GM12878 (cell line): ENCODE results near the gene NDEL1. TPM values are rescaled to one million over a fixed set of nuclear protein-coding genes. Genes with fewer than 3 reads are reported as not detected.

Source experiments
- ATAC-seq: fragments of 200-7000 bp; cut with Tn5 transposase; 3 replicates; pipeline ENCODE4 v1.9.1; 2020; ENCODE audit warnings: mild to moderate bottlenecking, moderate library complexity
- BruUV-seq: library from RNA; stranded (reverse); fragments of 400-500 nt; replicated peaks from 2 replicates; lab custom pipeline; 2021; lab: Mats Ljungman, UMichigan
- CTCF ChIA-PET: fragments of 300-600 bp; sonication (Branson Sonifier 250); formaldehyde crosslinking; extraction: SDS; loops from one replicate; lab custom pipeline; 2021; ENCODE audit warnings: inconsistent platforms; lab: Yijun Ruan, JAX
- POLR2A ChIA-PET: fragments of 350-600 bp; formaldehyde crosslinking; extraction: SDS; loops from one replicate; lab custom pipeline; 2021; ENCODE audit warnings: inconsistent platforms; lab: Charles Lee
- RAD21 ChIA-PET: fragments of 300-600 bp; sonication (Branson Sonifier 250); formaldehyde crosslinking; loops from one replicate; lab custom pipeline; 2023; ENCODE audit warnings: antibody characterized with exemption; ENCODE audit not compliant: unreplicated experiment; lab: Charles Lee
- SMC1A ChIA-PET: fragments of 300-600 bp; sonication (Branson Sonifier 250); formaldehyde crosslinking; loops from one replicate; lab custom pipeline; 2023; ENCODE audit not compliant: unreplicated experiment, uncharacterized antibody; lab: Charles Lee
- DNase-seq: peaks from one replicate; pipeline ENCODE4 v3.0.0-alpha.2; 2011; ENCODE audit warnings: low read depth, low spot score
- FAIRE-seq: peaks from 3 replicates; lab custom pipeline; 2011; peaks lifted over from hg19 to GRCh38; lab: Jason Lieb, UNC
- H2AFZ ChIP-seq: 2 replicates; pipeline ENCODE4 v1.6.0; 2011; ENCODE audit warnings: low read depth, low read length, control low read depth; ENCODE audit not compliant: control insufficient read depth
- H3K27ac ChIP-seq: 2 replicates; pipeline ENCODE4 v1.5.1; 2011; ENCODE audit warnings: control low read depth; ENCODE audit not compliant: control insufficient read depth, insufficient read depth
- H3K27me3 ChIP-seq, 2 experiments: replicated peaks in 1 of 2; 2 replicates each; pipeline versions ENCODE4 v1.6.0 to v1.6.1; 2011; ENCODE audit warnings: low read length in 1 of 2; ENCODE audit not compliant: control insufficient read depth in 2 of 2, insufficient read depth in 2 of 2
- H3K36me3 ChIP-seq, 2 experiments: 2 replicates each; pipeline ENCODE4 v1.5.1; 2011; ENCODE audit warnings: low read length in 1 of 2; ENCODE audit not compliant: control insufficient read depth in 2 of 2, insufficient read depth in 2 of 2
- H3K4me1 ChIP-seq: 2 replicates; pipeline ENCODE4 v1.6.1; 2011; ENCODE audit warnings: mild to moderate bottlenecking, low read length, moderate library complexity, mixed read lengths; ENCODE audit not compliant: control insufficient read depth, insufficient read depth
- H3K4me2 ChIP-seq: 2 replicates; pipeline ENCODE4 v1.6.0; 2011; ENCODE audit warnings: control low read depth; ENCODE audit not compliant: control insufficient read depth, insufficient read depth
- H3K4me3 ChIP-seq: fragments of 200-600 bp; sonication (generic); 2 replicates; pipeline ENCODE4 v1.5.1; 2016
- H3K79me2 ChIP-seq: 2 replicates; pipeline ENCODE4 v1.6.0; 2011; ENCODE audit warnings: low read length; ENCODE audit not compliant: control insufficient read depth, insufficient read depth
- H3K9ac ChIP-seq: 2 replicates; pipeline ENCODE4 v1.8.0; 2011; ENCODE audit warnings: low read length, control low read depth, mixed read lengths; ENCODE audit not compliant: control insufficient read depth, insufficient read depth
- H3K9me3 ChIP-seq: replicated peaks from 3 replicates; pipeline ENCODE4 v1.5.1; 2011; ENCODE audit warnings: mild to moderate bottlenecking, low read length; ENCODE audit not compliant: control insufficient read depth, insufficient read depth
- H4K20me1 ChIP-seq: 2 replicates; pipeline ENCODE4 v1.6.0; 2011; ENCODE audit not compliant: control insufficient read depth, insufficient read depth
- BACH1 ChIP-seq: fragments of 450-650 bp; IDR thresholded peaks from 2 replicates; pipeline ENCODE4 v1.6.1; 2017; ENCODE audit warnings: mild to moderate bottlenecking, borderline replicate concordance
- BRCA1 ChIP-seq: IDR thresholded peaks from 2 replicates; pipeline ENCODE4 v1.6.1; 2011; ENCODE audit warnings: low read depth, low read length, improper control_type of control experiment
- EZH2 ChIP-seq: IDR thresholded peaks from 2 replicates; pipeline ENCODE4 v1.6.1; 2012; ENCODE audit warnings: low read depth, mild to moderate bottlenecking, control low read depth, inconsistent platforms, low read length, borderline replicate concordance; ENCODE audit not compliant: control insufficient read depth
- PRDM15 ChIP-seq: fragments of 450-650 bp; formaldehyde crosslinking; IDR thresholded peaks from 2 replicates; pipeline ENCODE4 v1.4.0; 2020; ENCODE audit warnings: mild to moderate bottlenecking, moderate library complexity
- WGBS: methylation state at CpG from one replicate; pipeline ENCODE4 v1.1.6; 2016; ENCODE audit warnings: low lambda C conversion rate; ENCODE audit not compliant: insufficient replicate concordance, insufficient coverage; ENCODE audit errors: missing lambda C conversion rate; 5-methylcytosine and 5-hydroxymethylcytosine counted together
- in situ Hi-C: fragments of 300-500 bp; cut with MboI; formaldehyde crosslinking; loops from 9 replicates; pipeline ENCODE4 v1.14.3; 2018; ENCODE audit warnings: mixed read lengths
- intact Hi-C: fragments of 100-400 bp; cut with micrococcal nuclease; formaldehyde crosslinking; loops from one replicate; pipeline ENCODE4 v1.14.2; 2022; ENCODE audit not compliant: unreplicated experiment
- polyA plus RNA-seq, 11 experiments: library from polyadenylated mRNA; depleted of rRNA in 4 of 11; unstranded in 6 of 11; stranded (reverse) in 5 of 11; fragments of >200 nt; fragmentation: Nextera tagmentation in 4 of 11; fragmentation: Illumina TruSeq in 1 of 11; extraction: Ambion mirVana in 4 of 11; extraction: Trizol in 1 of 11; gene quantifications; 1 replicate in 1 of 11; 2 replicates in 10 of 11; pipeline versions ENCODE4 v1.2.1 to v1.2.3, GENCODE V29; 2011 to 2016; ENCODE audit warnings: inconsistent platforms in 2 of 11, missing spikeins in 2 of 11, low read depth in 1 of 11
- total RNA-seq, 4 experiments: library from RNA; depleted of rRNA in 3 of 4; stranded (reverse); fragments of >200 nt in 3 of 4; fragmentation: Illumina TruSeq in 1 of 4; extraction: Trizol in 1 of 4; gene quantifications; 2 replicates each; pipeline versions ENCODE4 v1.2.1 to v1.2.3, GENCODE V29; 2013 to 2021
- TF ChIP-seq, protein P1 (sequence below): fragments of 450-650 bp; IDR thresholded peaks from 2 replicates; pipeline ENCODE4 v1.6.1; 2017; ENCODE audit warnings: low read depth, mild to moderate bottlenecking, moderate library complexity
- TF ChIP-seq, protein P2 (sequence below): fragments of 450-650 bp; IDR thresholded peaks from 2 replicates; pipeline ENCODE4 v1.6.1; 2018; ENCODE audit warnings: borderline replicate concordance, mild to moderate bottlenecking; ENCODE audit not compliant: partially characterized antibody

The NDEL1 gene
- total and polyA plus RNA-seq, 10 of the 15 experiments (the other 5 are each of a cell fraction or from before 2014, with no cell fraction given), result 0.72 to 41.5 (median 29.9) TPM

DNA sequence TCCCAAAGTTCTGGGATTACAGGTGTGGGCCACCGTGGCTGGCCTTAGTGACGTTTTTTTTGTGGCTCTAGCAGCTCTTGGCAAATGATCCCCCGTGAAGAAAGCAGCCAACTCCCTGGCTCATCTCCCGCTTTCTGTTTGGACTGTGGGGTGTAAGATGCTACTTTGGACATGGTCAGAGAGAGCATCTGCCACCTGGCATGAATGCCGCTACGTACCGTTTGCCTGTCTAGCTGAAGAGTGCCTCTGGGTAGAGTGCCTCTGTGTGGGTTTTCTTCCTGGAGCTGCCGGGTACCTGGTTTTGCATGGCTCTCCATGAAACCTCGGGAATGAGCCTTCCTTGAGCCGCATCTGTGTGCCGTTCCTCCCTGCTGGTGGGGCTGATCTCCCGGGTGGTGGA, 34.3 kb downstream of the NDEL1 start (continued):
- TF ChIP-seq EZH2 (no peak), PRDM15 (CRISPR knock-in tag) (no peak), BRCA1 (no peak)
- TF ChIP-seq, protein P1, sequence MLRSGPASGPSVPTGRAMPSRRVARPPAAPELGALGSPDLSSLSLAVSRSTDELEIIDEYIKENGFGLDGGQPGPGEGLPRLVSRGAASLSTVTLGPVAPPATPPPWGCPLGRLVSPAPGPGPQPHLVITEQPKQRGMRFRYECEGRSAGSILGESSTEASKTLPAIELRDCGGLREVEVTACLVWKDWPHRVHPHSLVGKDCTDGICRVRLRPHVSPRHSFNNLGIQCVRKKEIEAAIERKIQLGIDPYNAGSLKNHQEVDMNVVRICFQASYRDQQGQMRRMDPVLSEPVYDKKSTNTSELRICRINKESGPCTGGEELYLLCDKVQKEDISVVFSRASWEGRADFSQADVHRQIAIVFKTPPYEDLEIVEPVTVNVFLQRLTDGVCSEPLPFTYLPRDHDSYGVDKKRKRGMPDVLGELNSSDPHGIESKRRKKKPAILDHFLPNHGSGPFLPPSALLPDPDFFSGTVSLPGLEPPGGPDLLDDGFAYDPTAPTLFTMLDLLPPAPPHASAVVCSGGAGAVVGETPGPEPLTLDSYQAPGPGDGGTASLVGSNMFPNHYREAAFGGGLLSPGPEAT, result no peak

DNA sequence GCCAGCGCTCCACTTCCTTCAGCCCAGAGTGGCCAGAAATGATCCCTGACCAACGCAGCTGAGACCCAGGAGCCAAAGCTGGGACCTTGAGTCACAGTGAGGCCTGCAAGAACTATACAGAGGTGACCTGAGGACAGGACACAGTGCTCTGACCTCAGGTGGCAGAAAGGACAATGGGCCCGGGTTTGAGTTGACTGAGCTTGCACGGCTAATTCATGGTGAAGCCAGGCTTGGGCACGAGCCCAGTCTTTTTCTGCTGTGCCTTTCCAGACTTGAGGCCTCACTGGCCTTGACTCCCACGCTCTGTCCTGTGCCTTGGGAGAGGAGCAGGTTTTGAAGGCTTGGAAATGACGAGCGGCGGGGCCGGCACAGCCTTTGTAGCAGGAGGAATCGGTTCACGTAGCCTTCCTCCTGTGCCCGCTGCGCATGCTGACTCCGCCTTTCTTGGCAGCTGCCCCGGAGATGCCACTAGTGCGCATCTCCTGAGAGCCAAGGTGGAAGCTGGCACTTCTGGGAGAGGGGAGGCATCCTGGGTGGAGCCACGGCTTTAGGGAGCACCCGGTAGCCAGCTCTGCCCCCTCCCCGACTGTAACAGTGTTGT, 34.9 kb downstream of the NDEL1 start:
- WGBS, result 94% methylated on average over 20 of the region's 20 CpGs
- ChIA-PET SMC1A (no interaction called here), RAD21 (no interaction called here), POLR2A (interaction anchor here (0.8 kb wide), 1 partner anchor 16 kb away, joined by 5 read pairs; no protein-coding TSS in a partner anchor), CTCF (no interaction called here)
- no peak overlapping the region for H3K27ac ChIP-seq
- no peak overlapping the region for H3K4me3 ChIP-seq
- BruUV-seq, result no TSS peak
- no peak overlapping the region for H3K9ac ChIP-seq
- TF ChIP-seq BACH1, result no peak
- TF ChIP-seq, protein P2, sequence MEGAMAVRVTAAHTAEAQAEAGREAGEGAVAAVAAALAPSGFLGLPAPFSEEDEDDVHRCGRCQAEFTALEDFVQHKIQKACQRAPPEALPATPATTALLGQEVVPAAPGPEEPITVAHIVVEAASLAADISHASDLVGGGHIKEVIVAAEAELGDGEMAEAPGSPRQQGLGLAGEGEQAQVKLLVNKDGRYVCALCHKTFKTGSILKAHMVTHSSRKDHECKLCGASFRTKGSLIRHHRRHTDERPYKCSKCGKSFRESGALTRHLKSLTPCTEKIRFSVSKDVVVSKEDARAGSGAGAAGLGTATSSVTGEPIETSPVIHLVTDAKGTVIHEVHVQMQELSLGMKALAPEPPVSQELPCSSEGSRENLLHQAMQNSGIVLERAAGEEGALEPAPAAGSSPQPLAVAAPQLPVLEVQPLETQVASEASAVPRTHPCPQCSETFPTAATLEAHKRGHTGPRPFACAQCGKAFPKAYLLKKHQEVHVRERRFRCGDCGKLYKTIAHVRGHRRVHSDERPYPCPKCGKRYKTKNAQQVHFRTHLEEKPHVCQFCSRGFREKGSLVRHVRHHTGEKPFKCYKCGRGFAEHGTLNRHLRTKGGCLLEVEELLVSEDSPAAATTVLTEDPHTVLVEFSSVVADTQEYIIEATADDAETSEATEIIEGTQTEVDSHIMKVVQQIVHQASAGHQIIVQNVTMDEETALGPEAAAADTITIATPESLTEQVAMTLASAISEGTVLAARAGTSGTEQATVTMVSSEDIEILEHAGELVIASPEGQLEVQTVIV, result no peak
- H3K4me2 ChIP-seq, result no peak overlapping the region
- no peak overlapping the region for H2AFZ ChIP-seq
- no peaks in the 10 kb centered on the region for H3K9me3 ChIP-seq
- no peak for ATAC-seq
- in situ Hi-C loops, result no loop called here
- intact Hi-C loops, result no loop called here
- H3K27me3 ChIP-seq, result no peaks in the 10 kb centered on the region
- no peak for DNase-seq
- no peaks in the 10 kb centered on the region for H3K4me1 ChIP-seq
- no peaks in the 10 kb centered on the region for H4K20me1 ChIP-seq
- no peak for FAIRE-seq
- H3K36me3 ChIP-seq, result peaks cover 11 to 30% of the 10 kb centered on the region in 2 experiments; a peak in 3 of 4 replicates
- no peaks in the 10 kb centered on the region for H3K79me2 ChIP-seq
